ENCODE measurements around the gene OR10AD1.
"Not testable (repeated sequence)": the region's sequence is repeated elsewhere in the genome, so short reads cannot be mapped to it uniquely, and the experiment has no call there.

OR10AD1 gene

DNA sequence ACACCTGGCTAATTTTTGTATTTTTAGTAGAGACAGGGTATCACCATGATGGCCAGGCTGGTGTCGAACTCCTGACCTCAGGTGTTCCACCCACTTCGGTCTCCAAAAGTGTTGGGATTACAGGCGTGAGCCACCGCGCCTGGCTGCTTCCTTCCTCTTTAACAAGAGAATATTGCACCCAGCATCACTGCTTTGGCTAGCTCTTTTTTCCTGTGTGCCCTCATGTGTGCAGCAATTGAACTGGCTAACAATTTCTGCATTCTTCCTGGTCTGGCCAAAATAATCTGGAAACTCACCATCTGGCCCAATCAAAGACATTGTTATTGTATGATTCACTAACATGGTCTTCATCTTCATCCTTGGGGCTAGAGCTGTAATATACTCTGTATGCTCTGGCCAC, 43.0 kb downstream of the OR10AD1 start:
- no peak for DNase-seq (ENCODE audit: low read depth)

DNA sequence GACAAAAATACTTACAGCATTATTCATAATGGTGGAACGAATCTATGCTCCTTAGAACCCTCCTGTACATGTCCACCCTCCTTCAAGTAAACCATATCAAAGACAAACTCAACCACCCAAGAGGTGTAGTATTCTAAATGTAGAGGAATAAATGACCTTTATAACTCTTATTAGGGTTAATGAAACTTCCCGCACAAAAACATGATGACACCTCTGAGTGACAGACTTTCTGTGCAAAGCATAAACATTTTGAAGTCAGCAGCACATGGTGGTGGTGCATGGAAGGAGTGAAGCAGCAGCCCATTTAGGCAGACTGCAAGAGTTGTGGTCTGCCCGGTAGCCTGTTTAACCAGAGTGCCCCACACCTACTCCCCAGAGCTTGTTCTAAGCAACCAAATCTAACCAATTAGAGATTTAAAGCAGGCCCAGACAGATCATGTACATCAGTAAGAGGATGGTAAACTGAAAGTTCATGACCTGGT, 45.2 kb downstream of the OR10AD1 start:
- no peak for DNase-seq (ENCODE audit: low read depth)

DNA sequence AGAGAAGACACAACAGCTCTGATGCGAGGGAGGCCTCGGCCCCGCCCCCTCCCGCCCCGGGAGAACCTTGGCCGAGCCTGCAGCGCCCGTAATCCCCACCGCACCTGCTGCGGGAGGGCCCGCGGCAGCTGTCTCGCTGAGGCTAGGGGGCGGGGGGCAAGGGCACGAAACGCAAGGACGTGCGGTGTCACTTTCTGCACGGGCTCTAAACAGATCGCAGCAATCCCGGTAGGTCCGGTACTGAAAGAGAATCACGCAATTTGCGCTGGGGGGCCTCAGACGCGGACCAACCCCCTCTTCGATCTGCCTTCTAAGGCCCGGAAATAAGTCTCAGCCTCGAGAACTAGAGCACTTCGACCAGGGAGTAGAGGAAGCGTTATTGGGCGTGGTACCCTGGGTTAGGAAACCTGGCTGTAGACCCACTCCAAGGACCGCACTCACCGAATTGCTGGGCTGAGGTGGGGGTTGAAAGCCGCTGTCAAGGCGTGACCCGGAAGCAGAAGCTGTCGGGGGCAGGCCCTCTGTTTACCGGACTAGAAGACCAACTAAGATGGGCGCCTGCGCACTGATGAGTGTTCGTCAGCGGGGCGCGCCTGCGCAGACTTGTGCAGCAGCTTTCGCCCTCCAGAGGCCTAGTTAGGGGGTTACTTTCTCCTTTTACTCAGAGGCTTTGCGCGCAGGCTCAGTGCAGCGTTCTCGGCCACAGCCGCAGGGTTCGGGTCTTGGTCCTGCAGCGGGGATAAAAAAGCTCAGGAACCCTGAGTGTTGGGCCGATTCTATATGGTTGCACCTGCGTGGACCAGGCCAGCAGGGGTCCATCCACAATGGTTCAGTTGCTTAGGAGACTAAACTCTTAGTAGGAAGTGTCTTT, 45.8 kb downstream of the OR10AD1 start, which contains the start of gene ASB8:
Gene ASB8, minus strand, starts transcription at position 498 of the 871 bp plus-strand sequence. CDS start 4,019 bp downstream, outside the sequence.
- peak; percentile 94 for DNase-seq (ENCODE audit: low read depth)

DNA sequence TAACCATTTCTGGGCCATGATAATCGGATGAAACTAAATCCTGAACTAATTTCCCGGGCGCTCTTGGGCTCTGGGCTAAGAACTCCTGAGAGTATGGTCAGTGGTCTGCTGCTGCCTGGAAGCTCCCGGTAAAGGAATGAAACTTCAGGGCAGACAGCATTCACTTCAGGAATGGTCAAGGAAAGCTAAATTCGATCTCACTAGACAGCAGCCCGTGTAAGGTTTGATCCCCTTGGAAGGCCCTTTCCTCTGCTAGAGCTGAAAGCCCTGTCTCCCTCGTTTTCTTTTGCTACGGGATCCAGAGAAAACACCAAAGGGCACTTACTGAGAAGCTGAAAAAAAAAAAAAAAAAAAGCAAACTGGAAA, 46.5 kb downstream of the OR10AD1 start:
- DNase-seq (ENCODE audit: low read depth), result no peak

DNA sequence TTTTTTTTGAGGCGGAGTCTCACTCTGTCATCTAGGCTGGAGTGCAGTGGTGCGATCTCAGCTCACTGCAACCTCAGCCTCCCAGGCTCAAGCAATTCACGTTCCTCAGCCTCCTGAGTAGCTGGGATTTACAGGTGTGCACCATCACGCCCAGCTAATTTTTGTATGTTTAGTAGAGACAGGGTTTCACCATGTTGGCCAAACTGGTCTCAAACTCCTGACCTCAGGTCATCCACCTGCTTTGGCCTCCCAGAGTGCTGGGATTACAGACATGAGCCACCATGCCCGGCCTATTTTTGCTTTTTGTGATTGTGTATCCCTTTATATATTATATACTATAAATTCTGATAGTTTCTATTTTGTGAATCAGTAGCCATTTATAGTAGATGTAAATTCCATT, 47.3 kb downstream of the OR10AD1 start:
- not testable (repeated sequence) for DNase-seq (ENCODE audit: low read depth)
